GM11168 (cell line): ENCODE measurements around the gene CHD6.

Experiments
- in situ Hi-C: fragments of 300-500 bp; cut with MboI; formaldehyde crosslinking; loops from one replicate; pipeline ENCODE4 v1.12.0; 2022; ENCODE audit warnings: low sequenced_read_pairs; ENCODE audit not compliant: unreplicated experiment

The CHD6 gene

DNA sequence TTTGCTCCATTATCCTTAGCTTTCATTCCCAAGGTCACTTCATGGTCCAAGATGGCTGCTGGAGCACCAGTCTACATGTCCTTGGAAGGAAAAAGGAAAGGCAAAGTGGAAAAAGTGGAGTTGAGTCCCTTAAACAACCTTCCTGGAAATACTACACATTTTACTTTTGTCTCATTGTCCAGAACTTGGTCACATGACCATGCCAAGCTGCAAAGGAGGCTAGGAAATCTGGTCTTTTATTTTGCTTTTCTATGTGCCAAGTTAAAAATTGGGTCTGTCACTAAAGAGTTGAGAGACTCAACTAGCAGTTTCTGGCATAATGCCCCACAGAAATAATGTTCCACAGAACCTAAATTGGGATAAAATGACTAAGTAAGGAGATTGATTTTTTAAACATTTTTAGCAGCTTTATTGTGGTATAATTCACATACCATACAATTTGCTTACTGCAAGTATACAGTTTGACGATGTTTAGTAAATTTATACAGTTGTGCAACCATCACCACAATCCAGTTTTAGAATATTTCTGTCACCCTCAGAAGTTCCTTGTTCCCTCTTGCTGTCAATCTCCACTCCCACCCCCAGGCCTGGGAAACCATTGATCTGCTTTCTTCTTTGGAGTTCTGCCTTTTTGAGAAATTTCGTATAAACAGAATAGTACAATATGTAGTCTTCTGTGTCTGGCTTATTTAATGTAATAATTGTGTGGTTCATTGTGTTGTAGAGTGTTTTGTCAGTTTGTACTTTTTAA is 5.6 kb upstream of the CHD6 start:
- in situ Hi-C loops = no loop called here

DNA sequence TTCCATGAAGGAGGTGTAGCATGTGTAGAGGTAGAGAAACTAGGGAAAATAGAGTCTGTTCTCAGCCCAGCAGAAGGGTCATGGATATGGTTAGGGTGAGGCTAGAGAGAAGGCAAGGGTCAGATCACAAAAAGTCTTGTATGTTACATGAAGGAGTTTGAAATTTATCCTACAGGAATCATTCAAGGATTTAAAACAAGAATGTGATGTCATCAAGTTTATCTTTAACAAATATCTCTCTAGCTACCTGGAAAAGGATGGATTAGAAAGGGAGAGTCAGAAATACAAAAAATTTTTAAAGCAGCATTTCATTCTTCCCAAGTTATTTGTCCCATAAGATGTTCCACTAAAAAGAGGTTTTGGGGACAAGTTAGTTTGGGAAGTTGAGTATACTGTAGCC is 4.4 kb upstream of the CHD6 start:
- in situ Hi-C loops = no loop called here

DNA sequence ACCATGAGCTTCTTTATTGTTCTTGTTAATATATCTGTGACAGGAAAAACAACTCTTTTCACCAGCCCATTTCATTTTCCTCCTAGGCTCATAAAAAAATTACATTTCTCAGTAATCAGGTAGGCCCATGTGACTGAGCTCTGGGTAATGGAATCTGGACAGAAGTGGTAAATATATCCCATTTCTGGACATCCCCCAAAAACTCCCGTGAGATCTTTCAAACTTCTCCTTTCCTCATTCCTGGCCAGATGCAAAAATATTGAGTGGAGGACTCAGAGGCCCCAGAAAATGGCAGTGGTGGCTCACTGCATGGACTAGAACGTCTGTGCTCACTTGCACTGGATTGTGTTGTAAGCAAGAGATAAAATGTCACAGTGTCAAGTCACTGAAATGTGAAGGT is 3.8 kb upstream of the CHD6 start:
- in situ Hi-C loops = no loop called here

DNA sequence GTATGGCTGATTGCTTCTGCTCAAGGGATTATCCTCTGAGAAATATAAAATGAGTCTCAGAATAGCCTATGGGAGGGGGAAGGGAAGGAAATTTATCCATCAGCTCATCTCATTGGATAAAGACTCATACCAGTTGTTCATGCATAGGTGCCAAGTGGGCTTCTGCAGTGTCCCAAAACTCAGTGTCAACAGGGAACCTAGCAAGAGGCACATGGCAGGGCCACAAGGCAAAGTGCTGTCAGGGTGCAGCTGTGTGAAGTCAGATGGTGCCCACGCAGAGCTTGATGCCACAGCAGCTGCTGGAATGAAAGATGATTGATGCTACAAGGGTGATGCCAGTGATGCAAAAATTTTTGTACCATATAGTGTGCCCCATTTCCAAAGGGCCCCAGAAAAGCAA is 3.2 kb upstream of the CHD6 start:
- in situ Hi-C loops = no loop called here

DNA sequence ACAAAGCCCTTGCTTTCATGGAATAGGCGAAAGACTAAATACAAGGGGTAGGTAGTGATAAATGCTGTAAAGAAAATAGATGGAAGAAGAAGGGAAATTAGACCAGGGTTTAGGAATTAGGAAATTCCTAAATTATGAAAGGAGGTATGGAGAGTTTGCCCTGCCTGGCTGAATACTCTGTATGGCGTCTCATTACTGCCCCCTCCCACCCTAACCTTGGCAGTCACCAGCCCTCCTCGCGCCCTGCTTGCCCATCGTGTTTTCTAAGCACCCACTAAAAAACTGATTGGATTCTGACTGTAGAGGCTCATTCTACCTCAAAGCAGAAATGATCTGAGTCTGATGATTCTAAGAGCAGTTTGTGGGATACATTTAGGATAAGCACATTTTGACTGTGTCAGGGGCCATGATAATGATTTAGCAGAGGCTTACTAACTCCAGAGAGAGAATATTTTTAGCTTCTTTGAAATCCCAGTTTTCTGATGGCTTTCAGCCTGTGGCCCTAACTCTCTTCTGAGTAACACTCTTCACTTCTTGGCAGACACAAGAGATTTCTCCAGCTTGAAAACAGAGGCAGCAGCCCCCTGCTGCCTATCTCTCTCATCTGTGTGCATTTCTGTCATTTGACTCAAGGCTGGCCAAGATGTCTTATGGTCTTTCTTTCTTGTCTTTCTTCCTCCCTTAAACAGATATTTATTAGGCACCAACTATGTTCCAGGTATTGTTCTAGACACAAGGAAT is 1.4 kb upstream of the CHD6 start:
- in situ Hi-C loops = no loop called here

DNA sequence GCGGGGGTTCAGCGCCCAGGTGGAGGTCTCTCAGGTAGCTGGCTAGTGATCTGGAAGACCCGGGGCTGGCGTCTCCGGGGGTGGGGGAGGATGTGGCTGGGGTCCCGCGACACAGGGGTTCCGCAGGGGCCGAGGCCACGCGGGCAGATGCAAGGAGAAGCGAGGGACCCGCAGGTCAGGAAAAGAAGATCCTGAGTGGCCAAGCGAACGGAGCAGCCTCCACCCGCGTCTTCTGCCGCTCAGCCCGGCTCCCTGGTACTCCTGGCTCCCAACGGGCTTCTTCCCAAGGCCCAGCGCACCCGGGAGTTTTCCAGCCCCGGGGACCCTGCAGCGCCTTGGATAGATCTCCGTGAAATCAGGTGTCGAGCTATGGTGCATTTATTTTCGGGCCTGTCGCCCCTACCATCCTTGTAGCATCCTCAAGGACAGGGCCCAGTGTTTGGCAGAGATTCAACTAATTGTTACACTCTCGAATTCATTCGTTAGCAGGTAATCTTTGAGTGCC is 682 bp upstream of the CHD6 start:
- in situ Hi-C loops = no loop called here

DNA sequence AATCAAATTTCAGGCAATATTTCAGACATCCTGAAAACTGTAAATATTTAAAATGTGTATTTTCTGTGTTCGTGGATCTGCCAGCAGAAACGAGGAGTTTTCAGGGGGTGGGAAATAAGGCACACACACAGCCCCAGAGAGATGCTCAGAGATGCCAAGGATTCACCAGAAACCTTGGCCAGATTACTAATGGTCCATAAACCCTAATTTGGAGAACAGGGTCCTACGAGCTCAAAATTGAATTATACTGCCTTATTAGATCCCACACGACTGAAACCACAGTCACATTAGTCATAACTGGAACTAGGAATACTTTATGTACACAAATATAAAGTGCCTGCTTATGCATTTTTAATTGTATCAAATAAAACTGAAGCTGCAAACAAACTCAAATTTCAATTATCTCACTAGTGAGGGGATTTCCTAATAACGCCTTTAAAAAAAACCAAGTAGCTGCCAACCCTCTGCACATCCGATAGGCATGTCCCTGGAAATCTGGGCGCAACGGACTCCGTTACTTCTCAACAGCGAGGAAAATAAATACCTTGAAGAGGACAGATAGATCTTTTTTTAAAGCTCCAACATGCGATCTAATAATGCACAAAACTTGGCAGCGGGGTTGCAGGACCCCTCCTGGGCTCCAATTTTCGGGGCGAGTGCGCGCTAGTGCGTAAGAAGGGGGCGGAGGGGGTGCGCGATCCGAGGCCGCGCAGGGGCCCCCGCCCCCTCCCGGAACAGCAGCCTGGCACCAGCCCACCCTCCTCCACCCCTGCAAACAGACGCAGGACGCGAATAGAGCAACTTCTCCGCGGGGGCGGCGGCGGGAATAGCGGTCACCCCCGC is 897 bp downstream of the CHD6 start:
- in situ Hi-C loops = no loop called here

DNA sequence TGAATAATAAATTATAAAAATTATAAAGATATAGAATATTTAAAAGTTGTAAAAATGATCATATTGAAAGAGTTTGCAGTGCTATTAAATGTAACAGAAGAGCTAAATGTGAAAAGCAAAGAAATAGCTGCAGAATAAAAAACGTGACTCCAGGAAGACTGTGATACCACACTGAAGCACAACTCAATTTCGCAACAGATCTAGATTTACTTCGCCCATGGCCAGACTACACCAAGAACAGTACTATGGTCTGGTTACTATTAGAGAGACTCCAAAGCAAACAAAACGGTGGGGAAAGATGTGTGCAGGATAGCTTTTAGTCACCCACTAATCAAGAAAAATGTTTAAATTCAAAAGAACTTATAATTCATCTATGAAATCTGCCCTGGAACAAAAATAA is 1.9 kb downstream of the CHD6 start:
- in situ Hi-C loops = no loop called here

DNA sequence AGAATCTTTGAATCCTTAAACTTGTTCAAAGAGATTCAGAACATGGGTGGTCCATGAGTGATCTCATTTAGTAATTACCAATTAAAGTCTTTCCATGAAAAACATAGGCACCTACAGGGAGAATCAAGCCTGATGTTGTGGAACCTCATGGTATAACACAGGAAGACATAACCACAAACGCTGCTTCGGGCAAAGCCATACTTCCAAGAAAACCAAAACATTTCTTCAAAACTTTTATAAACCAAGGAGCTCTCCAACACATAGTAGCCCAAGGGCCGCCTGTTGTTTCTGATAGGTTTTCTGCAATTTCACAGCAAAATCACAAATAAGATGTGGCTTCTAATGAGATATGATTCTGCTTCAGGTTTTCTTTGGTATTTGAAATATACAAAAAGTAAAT is 2.5 kb downstream of the CHD6 start:
- in situ Hi-C loops = no loop called here

DNA sequence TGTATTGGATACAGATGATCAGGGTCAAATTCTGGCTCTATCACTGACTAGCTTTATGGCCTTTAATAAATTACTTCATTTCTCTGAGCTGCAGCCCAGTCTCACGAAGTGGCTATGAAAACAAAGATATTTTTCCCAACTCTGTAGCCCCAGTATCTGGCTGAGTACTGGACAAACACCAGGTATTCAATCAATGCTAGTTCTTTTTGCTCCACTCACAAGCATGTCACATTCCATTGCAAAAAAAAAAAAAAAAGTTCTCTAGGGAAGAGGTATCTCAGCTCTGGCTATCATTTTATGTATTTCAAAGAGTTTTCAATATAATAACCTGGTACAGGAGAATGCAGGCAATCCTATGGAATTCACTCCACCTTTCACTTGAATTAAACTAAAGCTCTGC is 3.1 kb downstream of the CHD6 start:
- in situ Hi-C loops = no loop called here

DNA sequence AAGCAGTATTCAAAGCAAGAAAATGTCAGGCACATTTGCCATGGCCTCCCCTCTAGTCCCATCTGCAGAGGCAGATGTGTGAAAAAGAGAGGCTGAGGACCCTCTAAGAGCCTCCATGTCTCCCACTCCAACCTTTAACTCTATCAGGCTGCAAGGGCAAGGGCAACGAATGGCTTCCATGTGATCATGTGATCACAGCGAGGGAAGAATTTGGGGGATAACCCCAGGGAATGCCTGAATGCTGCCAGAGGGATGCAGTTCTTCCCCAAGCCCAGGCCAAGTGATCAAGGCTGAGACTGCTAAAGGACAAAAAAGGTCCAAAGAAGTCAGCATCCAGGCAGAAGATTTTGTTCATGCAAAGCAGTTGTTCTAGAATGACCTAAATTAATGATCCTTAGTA is 4.9 kb downstream of the CHD6 start:
- in situ Hi-C loops = no loop called here

DNA sequence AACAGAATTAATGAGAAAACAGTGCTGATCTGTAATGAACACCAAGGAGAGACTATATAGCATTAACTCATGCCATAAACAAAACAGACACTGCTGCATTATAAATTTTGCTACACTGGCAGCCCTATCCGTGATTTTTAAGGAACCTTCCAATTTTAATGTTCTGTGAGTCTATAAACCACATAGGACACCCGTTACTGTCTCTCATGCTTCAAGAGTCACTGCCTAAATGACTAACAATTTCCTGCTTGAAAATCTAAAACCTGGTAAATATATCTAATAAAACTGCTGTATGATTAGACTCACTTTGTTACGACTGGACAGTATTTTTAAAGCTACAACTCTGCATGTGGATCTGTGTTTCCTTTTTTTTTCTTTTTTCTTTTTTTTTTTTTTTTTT is 8.7 kb downstream of the CHD6 start:
- in situ Hi-C loops = no loop called here

DNA sequence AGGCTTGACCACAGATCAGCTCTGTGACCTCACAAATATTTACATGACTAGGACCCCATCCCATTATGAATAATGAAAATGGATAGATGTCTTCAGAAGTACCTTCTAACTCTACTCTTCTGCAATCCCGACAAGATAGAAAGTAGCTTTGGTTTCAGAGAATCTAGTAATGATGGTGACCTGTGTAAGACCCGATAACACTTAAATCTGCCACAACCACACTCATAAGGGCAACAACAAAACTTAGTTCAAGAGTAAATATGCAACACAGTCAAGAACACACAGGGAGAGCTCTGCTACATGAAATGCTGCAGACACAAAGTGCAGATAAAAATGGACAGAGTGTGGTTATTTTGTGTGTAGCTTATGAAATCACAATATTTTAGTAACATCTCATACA is 9.6 kb downstream of the CHD6 start:
- in situ Hi-C loops = no loop called here

DNA sequence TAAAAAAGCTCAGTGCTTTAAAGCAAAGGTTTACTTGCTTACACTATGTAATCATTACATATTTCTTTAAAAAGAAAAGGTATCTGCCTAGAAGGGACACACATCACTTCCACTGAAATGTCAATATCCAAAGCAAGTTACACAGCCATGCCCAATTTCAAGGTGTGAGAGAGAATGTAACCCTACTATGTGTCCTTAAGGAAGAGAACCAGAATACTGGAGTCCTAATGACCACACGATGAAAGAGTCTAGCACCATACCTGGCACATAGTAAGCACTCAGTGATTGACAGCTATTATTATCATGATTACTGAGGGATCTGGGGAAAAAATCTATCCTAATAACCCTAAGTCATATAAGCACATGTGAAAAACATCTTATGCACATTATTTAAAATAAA is 10.4 kb downstream of the CHD6 start:
- in situ Hi-C loops = no loop called here

DNA sequence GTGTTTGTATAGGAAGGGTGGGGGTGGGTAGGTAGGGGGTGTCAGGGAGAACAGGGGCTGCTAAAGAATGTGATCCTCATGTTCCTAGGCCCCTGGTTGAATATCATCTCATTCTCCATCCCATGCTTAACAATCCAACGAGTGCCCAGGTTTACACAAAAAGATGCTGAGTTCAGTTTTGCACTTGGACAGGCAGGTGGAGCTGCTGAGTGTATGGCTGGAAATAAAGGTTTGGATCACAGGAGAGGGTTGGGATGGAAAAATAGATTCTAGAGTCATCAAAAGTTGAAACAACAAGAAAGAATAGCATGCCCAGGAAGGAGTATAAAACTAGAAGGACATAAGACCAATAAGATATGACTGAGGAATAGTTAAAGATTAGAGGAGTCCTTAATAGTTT is 14.2 kb downstream of the CHD6 start:
- in situ Hi-C loops = no loop called here

DNA sequence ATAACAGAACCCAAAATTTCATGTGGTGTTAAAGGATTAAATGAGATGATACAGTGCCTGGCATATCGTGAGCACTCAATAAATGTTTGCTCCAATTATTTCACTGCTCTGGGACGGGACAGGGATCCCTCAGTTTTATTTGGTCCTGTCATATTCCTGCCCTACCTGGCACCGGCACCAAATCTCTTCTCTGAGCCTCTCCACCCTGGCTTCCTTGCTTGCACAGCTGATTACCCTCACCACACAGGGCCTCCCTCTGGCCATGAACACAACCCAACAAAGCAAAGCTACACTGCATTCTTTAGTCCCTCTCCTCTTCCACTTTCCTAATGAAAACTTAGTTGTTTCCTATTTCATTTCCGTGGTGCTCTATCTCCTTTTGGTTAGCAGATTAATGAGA is 16.4 kb downstream of the CHD6 start:
- in situ Hi-C loops = no loop called here

DNA sequence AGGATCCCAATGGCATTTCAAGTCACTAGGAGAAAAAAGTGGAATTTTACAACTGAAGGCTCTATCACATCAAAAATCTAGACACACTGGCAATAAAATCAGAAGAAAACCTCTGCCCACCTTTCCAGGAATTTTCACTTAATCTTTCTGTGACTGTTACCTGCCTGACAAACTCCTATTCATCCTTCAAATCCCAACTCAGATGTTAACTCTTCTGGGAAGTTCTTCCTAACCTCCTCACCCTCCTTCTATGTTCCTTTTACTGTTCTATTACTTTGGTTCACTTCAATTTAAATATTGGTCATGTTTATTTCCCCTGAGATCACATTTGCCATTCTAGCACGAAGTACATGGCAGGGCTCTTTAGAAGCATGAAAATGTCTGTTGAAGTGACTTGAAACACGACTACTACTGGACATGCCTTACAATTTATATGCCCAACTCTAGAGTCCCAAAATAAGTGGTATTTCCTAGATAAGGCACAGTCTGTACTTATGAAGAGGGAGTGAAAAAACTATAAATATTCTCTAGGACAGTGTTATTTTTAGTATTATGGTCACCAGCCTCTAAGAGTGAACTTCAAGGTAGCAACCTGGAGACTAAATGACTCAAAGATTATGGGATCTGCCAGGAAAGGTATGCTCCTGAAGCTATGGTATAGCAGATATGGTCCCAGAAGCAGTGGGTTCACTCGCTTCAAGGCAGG is 17.1 kb downstream of the CHD6 start:
- in situ Hi-C loops = no loop called here

DNA sequence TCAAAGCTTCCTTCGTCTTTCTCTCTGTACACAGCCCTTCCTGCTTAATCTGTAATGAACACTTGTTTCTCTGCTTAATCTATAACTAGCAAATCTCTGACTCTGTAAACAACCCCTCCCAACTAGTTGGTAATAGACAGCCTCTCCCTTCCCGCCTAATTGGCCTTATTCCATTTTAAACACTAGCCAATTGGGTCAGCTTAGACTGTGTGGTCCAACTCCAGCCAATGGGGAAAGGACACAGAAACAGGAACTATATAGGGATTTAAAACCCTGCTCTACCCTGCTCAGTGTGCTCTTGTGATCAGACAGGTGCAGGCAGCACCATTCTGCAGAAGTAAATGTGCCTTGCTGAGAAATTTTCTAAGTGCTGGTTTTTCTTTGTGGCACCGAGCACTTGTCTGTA is 18.5 kb downstream of the CHD6 start:
- in situ Hi-C loops = no loop called here

DNA sequence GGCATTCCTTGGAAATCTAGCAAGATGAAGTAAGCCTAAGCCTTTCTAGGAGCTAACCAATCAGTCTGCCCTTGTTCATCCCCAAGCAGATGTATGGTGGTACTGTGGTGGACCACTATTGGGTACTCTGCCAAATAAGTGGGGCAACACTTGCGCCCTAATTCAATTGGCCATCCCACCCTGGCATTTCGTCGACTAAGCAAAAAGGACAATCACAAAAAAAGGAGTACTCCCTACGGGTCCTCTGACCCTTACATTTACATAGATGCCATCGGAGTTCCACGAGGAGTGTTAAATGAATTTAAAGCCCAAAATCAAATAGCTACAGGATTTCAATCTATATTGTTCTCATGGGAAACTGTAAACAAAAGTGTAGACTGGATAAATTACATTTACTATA is 19.5 kb downstream of the CHD6 start:
- in situ Hi-C loops = no loop called here

DNA sequence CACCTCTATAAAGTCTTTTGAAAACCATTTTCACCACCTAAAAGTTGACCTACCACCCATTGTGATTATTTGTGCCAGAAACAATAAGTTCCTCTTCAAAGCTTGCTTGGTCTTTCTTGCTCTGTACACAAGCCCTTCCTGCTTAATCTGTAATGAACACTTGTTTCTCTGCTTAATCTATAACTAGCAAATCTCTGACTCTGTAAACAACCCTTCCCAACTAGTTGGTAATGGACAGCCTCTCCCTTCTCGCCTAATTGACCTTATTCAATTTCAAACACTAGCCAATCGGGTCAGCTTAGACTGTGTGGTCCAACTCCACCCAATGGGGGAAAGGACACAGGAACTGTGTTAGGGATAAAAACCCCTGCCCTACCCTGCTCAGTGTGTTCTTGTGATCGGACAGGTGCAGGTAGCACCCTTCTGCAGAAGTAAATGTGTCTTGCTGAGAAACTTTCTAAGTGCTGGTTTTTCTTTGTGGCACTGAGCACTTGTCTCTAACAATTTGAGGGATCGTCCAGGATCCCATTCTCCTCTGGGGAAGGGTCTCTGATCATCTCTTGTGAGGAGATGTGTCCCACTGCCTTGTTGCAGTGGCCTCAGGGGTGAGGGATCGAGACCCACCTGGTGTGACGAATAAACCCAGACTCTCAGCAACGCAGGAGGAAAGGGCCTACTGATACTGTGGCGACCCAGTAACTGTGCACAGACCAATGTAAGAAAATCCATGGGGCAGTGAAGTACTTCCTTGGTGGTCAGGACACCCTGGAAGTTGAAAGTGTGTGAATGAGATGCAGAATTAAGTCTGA is 23.5 kb downstream of the CHD6 start:
- in situ Hi-C loops = no loop called here
